SH-SY5Y (cell line): ENCODE results near the gene CAPN1.

ENCODE experiments used
- GATA2 ChIP-seq: IDR thresholded peaks from 2 replicates; pipeline ENCODE4 v1.6.1; 2011; ENCODE audit warnings: mild to moderate bottlenecking, low read depth, low read length
- GATA3 ChIP-seq: IDR thresholded peaks from 2 replicates; pipeline ENCODE4 v1.6.1; 2011; ENCODE audit warnings: low read depth, mild to moderate bottlenecking, low read length, moderate library complexity

GRCh38 chr11:65241134-65241533 is 59.4 kb downstream of the CAPN1 start:
- TF ChIP-seq GATA3, result no peak
- TF ChIP-seq GATA2, result no peak
